ENCODE measurements around the gene SLC46A1. TPM values are rescaled to one million over a fixed set of nuclear protein-coding genes. Genes with fewer than 3 reads are reported as not detected.
A peak's percentile ranks its signal among the peaks of the same experiment; 100 is the strongest.

SLC46A1 gene
- total RNA-seq, 1 donor from 2014 or later, result 7.4 TPM

- no peak for DNase-seq (ENCODE audit: low read depth)
- H3K36me3 ChIP-seq (ENCODE audit: insufficient read depth, low read length), result no peaks in the 10 kb centered on the region
- H3K4me2 ChIP-seq (ENCODE audit: low read length), result peak overlapping the region; percentile 44
- H4K20me1 ChIP-seq (ENCODE audit: insufficient read depth, low read length), result peaks cover 33% of the 10 kb centered on the region
- no peak overlapping the region for H3K27ac ChIP-seq (ENCODE audit: low read depth, low read length)
- no peaks in the 10 kb centered on the region for H3K27me3 ChIP-seq (ENCODE audit: insufficient read depth, low read length)
- TF ChIP-seq EZH2 (IDR thresholded peaks at IDR 0.05; ENCODE audit: insufficient read depth, low read length), result no peak
- TF ChIP-seq, protein P1, sequence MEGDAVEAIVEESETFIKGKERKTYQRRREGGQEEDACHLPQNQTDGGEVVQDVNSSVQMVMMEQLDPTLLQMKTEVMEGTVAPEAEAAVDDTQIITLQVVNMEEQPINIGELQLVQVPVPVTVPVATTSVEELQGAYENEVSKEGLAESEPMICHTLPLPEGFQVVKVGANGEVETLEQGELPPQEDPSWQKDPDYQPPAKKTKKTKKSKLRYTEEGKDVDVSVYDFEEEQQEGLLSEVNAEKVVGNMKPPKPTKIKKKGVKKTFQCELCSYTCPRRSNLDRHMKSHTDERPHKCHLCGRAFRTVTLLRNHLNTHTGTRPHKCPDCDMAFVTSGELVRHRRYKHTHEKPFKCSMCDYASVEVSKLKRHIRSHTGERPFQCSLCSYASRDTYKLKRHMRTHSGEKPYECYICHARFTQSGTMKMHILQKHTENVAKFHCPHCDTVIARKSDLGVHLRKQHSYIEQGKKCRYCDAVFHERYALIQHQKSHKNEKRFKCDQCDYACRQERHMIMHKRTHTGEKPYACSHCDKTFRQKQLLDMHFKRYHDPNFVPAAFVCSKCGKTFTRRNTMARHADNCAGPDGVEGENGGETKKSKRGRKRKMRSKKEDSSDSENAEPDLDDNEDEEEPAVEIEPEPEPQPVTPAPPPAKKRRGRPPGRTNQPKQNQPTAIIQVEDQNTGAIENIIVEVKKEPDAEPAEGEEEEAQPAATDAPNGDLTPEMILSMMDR (IDR thresholded peaks at IDR 0.05; ENCODE audit: insufficient read depth, low read depth, low read length), result no peak
- H3K4me1 ChIP-seq (ENCODE audit: insufficient read depth, low read length), result peaks cover 6% of the 10 kb centered on the region
- H3K27me3 Mint-ChIP-seq (ENCODE audit: low read depth, unreplicated experiment), result peaks cover 60% of the 10 kb centered on the region
- H2AFZ ChIP-seq (ENCODE audit: low read depth, low read length), result no peak overlapping the region
- no peak overlapping the region for H3K27ac Mint-ChIP-seq (ENCODE audit: unreplicated experiment)
- H3K79me2 ChIP-seq (ENCODE audit: insufficient read depth, low read length), result no peaks in the 10 kb centered on the region
- FAIRE-seq, result no peak
- no peaks in the 10 kb centered on the region for H3K9me3 ChIP-seq (ENCODE audit: insufficient read depth, low read depth, low read length)
- H3K4me3 ChIP-seq (ENCODE audit: insufficient read depth, low read depth, low read length), result no peak overlapping the region
- H3K9me3 Mint-ChIP-seq (ENCODE audit: unreplicated experiment), result peaks cover 11% of the 10 kb centered on the region
- peak overlapping the region; percentile 67 for H3K4me3 Mint-ChIP-seq (ENCODE audit: unreplicated experiment)
- H3K36me3 Mint-ChIP-seq (ENCODE audit: low read depth, unreplicated experiment), result peaks cover 27% of the 10 kb centered on the region
- H3K9ac ChIP-seq (ENCODE audit: low read length), result no peak overlapping the region
- H3K4me1 Mint-ChIP-seq (ENCODE audit: low read depth, unreplicated experiment), result no peaks in the 10 kb centered on the region
Observed at GRCh38 chr17:28384281-28385036, 21.6 kb downstream of the SLC46A1 start.

DNA sequence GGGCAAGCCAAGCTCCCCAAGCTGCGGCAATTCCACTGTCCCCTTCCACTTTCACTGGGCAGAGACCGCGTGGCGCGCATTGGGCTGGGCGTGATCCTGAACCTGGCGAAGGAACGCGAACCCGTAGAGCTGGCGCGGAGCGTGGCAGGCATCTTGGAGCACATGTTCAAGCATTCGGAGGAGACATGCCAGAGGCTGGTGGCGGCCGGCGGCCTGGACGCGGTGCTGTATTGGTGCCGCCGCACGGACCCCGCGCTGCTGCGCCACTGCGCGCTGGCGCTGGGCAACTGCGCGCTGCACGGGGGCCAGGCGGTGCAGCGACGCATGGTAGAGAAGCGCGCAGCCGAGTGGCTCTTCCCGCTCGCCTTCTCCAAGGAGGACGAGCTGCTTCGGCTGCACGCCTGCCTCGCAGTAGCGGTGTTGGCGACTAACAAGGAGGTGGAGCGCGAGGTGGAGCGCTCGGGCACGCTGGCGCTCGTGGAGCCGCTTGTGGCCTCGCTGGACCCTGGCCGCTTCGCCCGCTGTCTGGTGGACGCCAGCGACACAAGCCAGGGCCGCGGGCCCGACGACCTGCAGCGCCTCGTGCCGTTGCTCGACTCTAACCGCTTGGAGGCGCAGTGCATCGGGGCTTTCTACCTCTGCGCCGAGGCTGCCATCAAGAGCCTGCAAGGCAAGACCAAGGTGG lies 24.7 kb downstream of the SLC46A1 start:
- H3K36me3 ChIP-seq (ENCODE audit: insufficient read depth, low read length), result no peaks in the 10 kb centered on the region
- Mint-ChIP-seq H3K4me3 (ENCODE audit: unreplicated experiment) (no peak overlapping the region), H3K27ac (ENCODE audit: unreplicated experiment) (no peak overlapping the region), H3K27me3 (ENCODE audit: low read depth, unreplicated experiment) (peaks cover 62% of the 10 kb centered on the region), H3K4me1 (ENCODE audit: low read depth, unreplicated experiment) (no peaks in the 10 kb centered on the region), H3K36me3 (ENCODE audit: low read depth, unreplicated experiment) (peaks cover 29% of the 10 kb centered on the region), H3K9me3 (ENCODE audit: unreplicated experiment) (peaks cover 13% of the 10 kb centered on the region)
- H3K27ac ChIP-seq (ENCODE audit: low read depth, low read length), result no peak overlapping the region
- no peak overlapping the region for H3K4me3 ChIP-seq (ENCODE audit: insufficient read depth, low read depth, low read length)
- no peaks in the 10 kb centered on the region for H3K9me3 ChIP-seq (ENCODE audit: insufficient read depth, low read depth, low read length)
- H4K20me1 ChIP-seq (ENCODE audit: insufficient read depth, low read length), result peaks cover 44% of the 10 kb centered on the region
- TF ChIP-seq, protein P1 (IDR thresholded peaks at IDR 0.05; ENCODE audit: insufficient read depth, low read depth, low read length), result no peak
- no peak for TF ChIP-seq EZH2 (IDR thresholded peaks at IDR 0.05; ENCODE audit: insufficient read depth, low read length)
- H3K4me2 ChIP-seq (ENCODE audit: low read length), result peak overlapping the region; percentile 69
- FAIRE-seq, result no peak
- peak overlapping the region; percentile 41 for H2AFZ ChIP-seq (ENCODE audit: low read depth, low read length)
- no peaks in the 10 kb centered on the region for H3K79me2 ChIP-seq (ENCODE audit: insufficient read depth, low read length)
- H3K4me1 ChIP-seq (ENCODE audit: insufficient read depth, low read length), result peaks cover 6% of the 10 kb centered on the region
- H3K27me3 ChIP-seq (ENCODE audit: insufficient read depth, low read length), result no peaks in the 10 kb centered on the region
- DNase-seq (ENCODE audit: low read depth), result no peak
- no peak overlapping the region for H3K9ac ChIP-seq (ENCODE audit: low read length)
